GM18498 (cell line): ENCODE measurements around the gene TMEM119.
"Not testable (repeated sequence)": the region's sequence is repeated elsewhere in the genome, so short reads cannot be mapped to it uniquely, and the experiment has no call there.

ENCODE experiments used
- ATAC-seq: cut with Tn5 transposase; IDR thresholded peaks from one replicate; pipeline ENCODE4 v1.9.1; 2021; ENCODE audit warnings: mild to moderate bottlenecking, moderate library complexity; ENCODE audit not compliant: unreplicated experiment

Gene TMEM119

DNA sequence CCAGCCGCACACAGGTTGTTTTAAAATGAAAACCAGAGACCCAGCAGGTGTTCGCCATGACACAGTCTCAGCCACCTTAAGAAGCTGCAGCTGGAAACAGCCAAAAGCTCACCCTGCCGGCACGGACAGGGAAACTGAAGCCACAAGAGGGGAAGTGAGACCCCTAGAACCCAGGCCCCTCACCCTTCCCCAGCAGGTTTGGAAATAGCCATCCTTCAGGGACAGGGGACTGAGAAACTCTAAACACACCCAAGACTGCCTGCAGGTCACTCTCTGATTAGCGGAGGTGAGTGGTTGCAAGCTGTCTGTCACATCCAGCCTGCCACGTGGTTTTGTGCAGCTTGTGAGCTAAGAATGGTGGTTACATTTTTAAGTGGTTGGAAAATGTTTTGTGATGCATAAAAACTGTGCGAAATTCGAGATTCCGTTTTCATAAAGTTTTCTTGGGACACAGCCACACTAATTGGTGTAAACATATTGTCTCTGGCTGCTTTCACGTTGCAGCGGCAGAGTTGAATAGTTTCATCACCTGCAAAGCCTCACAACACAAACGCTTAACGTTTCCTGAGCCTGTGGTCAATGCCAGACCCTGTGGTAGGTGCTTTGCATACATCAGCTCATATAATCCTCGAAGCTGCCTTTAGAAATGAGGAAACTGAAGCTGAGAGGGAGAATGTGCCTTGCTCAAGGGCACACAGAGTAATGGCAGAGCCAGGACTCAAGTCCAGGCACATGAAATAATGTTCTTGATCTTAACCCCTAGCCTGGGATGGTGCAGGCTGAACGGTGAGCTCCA, 37.5 kb upstream of the TMEM119 start:
- peak; percentile 58 for ATAC-seq

GRCh38 chr12:108634341-108634751, 36.5 kb upstream of the TMEM119 start:
- ATAC-seq = no peak

GRCh38 chr12:108633534-108634248, 35.8 kb upstream of the TMEM119 start, which contains the start of gene SELPLG:
Gene SELPLG (minus strand): TSS chr12:108633894. CDS start chr12:108624307, 9,587 bp downstream.
- ATAC-seq = peak; percentile 60

GRCh38 chr12:108633081-108633533, 35.2 kb upstream of the TMEM119 start:
- no peak for ATAC-seq

GRCh38 chr12:108631261-108631660, 33.4 kb upstream of the TMEM119 start:
- ATAC-seq = not testable (repeated sequence)

DNA sequence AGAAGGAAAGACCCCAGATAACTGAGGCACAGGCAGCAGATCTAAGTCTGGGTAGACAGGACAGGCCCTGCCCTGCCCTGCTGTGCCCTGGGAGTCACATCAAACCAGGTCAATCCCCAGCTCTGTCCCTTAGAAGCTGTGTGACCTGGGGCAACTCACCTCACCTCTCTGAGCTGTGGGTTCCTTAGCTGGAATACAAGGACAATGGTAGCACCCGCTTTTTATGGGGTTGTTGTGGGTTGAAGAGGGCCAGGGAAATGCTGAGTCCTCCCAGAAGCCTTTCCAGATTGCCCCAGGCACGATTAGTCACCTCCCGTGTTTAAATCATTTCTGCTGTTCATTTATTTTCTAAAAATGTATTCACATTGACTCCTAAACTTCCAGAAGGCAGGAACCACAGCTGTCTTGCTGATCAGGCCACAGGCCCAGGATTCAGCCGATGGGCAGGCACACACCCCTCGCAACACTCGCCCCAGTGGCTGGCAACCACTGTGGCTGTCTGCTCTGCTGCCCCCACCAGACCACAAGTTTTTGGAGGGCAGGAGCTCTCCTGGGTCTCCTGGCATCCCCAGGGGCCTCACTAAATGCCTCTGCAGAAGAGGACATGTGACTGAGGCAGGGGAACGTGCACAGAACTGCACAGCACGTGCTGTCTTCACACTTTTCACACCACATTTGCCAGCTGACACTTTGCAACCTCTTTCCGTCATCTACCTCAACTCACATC, 32.8 kb upstream of the TMEM119 start:
- ATAC-seq = no peak

GRCh38 chr12:108629824-108630476, 32.1 kb upstream of the TMEM119 start:
- ATAC-seq = no peak

- no peak for ATAC-seq
Measured at GRCh38 chr12:108629151-108629550, 31.3 kb upstream of the TMEM119 start.

DNA sequence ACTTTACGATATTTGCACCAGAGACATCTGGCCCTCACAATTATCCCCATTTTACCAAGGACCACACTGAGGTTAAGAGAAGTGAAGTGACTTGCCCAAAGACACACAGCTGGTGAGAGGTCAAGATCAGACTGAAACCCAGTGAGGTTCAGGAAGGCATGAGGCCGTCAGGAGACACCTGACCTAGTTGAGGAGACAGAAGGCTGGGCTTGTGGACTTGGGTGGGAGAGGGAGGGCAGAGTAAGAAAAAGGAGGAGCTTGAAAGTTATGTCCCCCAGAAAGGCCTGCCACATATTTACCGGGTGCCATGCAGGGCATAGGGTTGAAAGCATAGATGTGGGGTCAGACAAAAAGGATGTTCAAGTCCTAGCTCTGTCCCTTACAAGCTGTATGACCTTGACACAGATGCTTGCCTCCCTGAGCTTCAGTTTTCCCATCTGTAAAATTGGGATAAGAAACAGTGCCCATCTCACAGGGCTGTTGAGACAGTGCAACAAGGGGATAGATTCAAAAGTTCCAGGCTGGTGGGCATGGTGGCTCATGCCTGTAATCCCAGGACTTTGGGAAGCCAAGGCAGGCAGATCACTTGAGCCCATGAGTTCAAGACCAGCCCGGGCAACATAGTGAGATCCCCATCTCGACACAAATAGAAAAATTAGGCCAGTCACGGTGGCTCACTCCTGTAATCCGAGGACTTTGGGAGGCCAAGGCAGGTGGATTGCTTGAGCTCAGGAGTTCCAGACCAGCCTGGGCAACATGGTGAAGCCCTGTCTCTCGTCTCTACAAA, 29.4 kb upstream of the TMEM119 start:
- ATAC-seq = no peak

- no peak for ATAC-seq
Measured at GRCh38 chr12:108625228-108625627, 27.3 kb upstream of the TMEM119 start.

GRCh38 chr12:108623577-108623976, 25.7 kb upstream of the TMEM119 start:
- no peak for ATAC-seq

GRCh38 chr12:108622921-108623514, 25.1 kb upstream of the TMEM119 start:
- no peak for ATAC-seq

GRCh38 chr12:108622421-108622820, 24.5 kb upstream of the TMEM119 start:
- ATAC-seq = no peak

GRCh38 chr12:108621161-108621560, 23.3 kb upstream of the TMEM119 start:
- no peak for ATAC-seq

DNA sequence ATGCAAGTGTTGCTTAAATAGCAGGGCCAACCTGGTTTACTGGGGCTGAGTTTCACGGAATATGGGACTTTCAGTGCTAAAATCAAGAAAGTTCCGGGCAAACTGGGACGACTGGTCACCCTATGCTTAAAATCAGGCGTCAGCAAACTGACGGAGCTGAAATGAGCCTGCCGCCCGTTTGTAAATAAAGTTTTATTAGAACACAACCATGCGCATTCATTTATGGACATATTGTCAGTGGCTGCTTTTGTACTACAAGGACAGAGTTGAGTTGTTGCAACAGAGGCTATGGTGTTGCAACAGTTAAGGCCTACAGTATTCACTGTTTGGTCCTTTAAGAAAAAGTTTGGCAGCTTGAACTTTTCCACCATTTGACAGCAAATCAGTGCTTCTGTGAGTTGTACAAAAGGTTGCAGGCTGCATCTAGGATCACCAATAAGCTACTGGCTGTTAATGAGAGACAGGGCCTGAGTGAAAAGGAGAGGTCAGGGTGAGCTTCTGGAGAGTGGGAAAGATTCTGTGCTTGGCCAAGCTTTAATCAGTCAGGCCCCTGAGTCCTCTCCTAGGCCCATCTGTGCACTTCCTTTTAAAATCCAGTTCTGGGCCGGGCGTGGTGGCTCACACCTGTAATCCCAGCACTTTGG, 22.5 kb upstream of the TMEM119 start:
- no peak for ATAC-seq

DNA sequence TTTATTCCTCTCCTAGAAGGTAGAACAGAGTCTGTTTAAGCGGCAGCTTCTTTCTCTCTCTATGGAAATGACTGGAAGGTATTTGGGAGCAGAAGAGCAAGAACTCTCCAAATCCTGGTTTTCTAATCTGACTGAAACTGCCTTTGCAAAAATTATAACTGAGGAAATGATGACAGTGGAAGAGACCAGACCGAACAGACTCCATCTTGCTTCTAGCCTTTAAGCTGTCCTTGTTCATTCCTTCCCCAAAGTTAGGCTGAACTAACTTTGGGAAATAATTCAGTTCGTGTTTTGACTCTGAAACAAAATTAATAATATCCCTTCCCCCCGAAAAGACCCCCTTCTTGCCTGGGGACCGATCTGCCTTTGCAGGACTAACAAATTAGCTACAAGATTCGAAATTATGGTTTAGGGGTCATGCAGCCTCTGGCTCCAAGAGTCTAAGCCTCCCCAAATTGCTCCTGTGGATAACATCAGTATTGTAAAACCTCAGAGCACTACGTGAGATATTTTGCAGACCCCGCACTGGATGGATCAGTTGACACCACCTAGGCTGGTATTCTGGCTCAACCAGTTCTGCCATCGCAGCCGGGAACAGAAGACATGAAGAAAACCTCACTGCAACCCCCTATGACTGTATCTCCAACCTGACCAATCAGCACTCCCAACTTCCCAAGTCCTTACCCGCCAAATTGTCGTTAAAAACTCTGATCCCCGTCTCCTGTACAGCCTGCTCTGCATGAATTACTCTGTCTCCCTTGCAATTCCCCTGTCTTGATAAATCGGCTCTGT, 21.7 kb upstream of the TMEM119 start:
- ATAC-seq = no peak

DNA sequence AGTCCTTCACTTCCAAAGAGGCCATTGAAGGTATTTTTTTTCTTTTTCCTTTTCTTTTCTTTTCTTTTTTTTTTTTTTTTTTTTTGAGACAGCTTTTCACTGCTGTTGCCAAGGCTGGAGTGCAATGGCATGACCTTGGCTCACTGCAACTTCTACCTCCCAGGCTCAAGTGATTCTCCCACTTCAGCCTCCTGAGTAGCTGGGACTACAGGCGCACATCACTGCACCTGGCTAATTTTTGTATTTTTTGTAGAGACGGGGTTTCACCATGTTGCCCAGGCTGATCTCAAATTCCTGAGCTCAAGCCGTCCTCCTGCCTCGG, 21.0 kb upstream of the TMEM119 start:
- ATAC-seq = not testable (repeated sequence)

DNA sequence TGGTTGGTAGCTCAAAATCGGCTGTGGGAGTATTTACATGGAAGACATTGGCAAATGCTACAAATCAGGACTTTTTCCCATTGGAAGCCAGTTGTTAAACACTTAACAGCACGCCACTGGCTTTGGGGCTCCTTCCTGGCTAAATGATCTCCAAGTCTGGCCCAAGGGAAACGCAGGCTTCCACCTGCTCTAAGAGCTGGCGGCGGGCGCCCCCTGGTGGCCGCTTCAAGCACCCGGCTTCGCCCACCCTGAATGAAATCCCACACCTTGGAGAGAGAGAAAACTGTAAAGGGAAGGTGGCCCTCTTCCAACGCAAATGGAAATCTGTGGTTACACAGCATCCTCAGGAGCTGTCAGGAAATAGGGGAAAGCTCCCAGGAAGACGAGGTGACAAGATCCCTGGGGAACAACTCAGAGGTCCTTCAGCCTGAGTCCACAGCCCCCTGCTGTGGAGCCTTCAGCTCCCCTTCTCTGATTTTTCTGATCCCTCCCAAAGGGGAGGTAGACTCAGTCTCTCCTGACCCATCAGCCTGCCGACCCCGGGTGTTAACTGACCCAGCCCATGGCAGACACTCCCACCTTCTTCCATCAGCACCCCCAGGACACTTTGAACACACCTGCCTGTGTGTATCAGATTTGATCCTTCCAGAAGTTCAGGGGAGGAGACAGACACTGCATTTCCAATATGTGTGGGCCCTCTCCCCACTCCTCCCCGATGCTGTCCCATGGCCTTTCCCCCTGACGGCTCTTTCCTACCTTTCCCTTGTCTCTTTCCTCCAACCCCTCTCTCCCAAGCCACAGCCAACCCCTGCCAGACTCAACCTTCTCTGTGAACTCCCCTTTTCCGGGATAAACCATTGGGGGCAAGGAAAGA, 20.4 kb upstream of the TMEM119 start:
- peak; percentile 49 for ATAC-seq
